HG03135 (cell line): Measurements from ENCODE around the gene POMGNT1.
"Not testable (repeated sequence)": the region's sequence is repeated elsewhere in the genome, so short reads cannot be mapped to it uniquely, and the experiment has no call there.

ENCODE experiments used
- ATAC-seq: cut with Tn5 transposase; IDR thresholded peaks from one replicate; pipeline ENCODE4 v1.9.1; 2021; ENCODE audit warnings: mild to moderate bottlenecking, moderate library complexity; ENCODE audit not compliant: unreplicated experiment

Gene POMGNT1

GRCh38 chr1:46197964-46198811 lies at the start of gene POMGNT1:
Gene POMGNT1, minus strand, starts transcription at chr1:46198434. Its CDS starts 613 bp downstream, at chr1:46197821.
- ATAC-seq = peak; percentile 76

GRCh38 chr1:46247436-46248121 lies 49.3 kb upstream of the POMGNT1 start, which contains the start of gene RAD54L:
Gene RAD54L, plus strand, starts transcription at chr1:46247763. Its CDS starts 643 bp downstream, at chr1:46248406.
- ATAC-seq = peak; percentile 88

GRCh38 chr1:46246548-46247435 lies 48.6 kb upstream of the POMGNT1 start:
- peak; percentile 50 for ATAC-seq

- not testable (repeated sequence) for ATAC-seq
Observed at GRCh38 chr1:46246136-46246535, 47.9 kb upstream of the POMGNT1 start.

- no peak for ATAC-seq
Observed at GRCh38 chr1:46244656-46245371, 46.6 kb upstream of the POMGNT1 start.

GRCh38 chr1:46243831-46244230 lies 45.6 kb upstream of the POMGNT1 start:
- not testable (repeated sequence) for ATAC-seq

GRCh38 chr1:46242918-46243317 lies 44.7 kb upstream of the POMGNT1 start:
- ATAC-seq = no peak

GRCh38 chr1:46241733-46242132 lies 43.5 kb upstream of the POMGNT1 start:
- not testable (repeated sequence) for ATAC-seq

GRCh38 chr1:46238865-46239264 lies 40.6 kb upstream of the POMGNT1 start:
- ATAC-seq = not testable (repeated sequence)

- no peak for ATAC-seq
Observed at GRCh38 chr1:46236882-46237281, 38.6 kb upstream of the POMGNT1 start.

GRCh38 chr1:46231231-46231630 lies 33.0 kb upstream of the POMGNT1 start:
- not testable (repeated sequence) for ATAC-seq

GRCh38 chr1:46224966-46225365 lies 26.7 kb upstream of the POMGNT1 start:
- ATAC-seq = no peak

- ATAC-seq = no peak
Observed at GRCh38 chr1:46223472-46223943, 25.3 kb upstream of the POMGNT1 start.

GRCh38 chr1:46223055-46223454 lies 24.8 kb upstream of the POMGNT1 start:
- not testable (repeated sequence) for ATAC-seq

- no peak for ATAC-seq
Observed at GRCh38 chr1:46221749-46222148, 23.5 kb upstream of the POMGNT1 start.

- ATAC-seq = no peak
Observed at GRCh38 chr1:46220808-46221207, 22.6 kb upstream of the POMGNT1 start.

- ATAC-seq = no peak
Observed at GRCh38 chr1:46219551-46220520, 21.6 kb upstream of the POMGNT1 start.

GRCh38 chr1:46218443-46218842 lies 20.2 kb upstream of the POMGNT1 start:
- no peak for ATAC-seq

- ATAC-seq = no peak
Observed at GRCh38 chr1:46215504-46215903, 17.3 kb upstream of the POMGNT1 start.
